Lower leg skin (tissue), 4 donors: Measurements from ENCODE around the gene SPRED2. TPM values are rescaled to one million over a fixed set of nuclear protein-coding genes. Genes with fewer than 3 reads are reported as not detected.

Experiments
- DNase-seq, 2 donors: peaks; one replicate each; pipeline ENCODE4 v3.0.0-alpha.2; 2019; ENCODE audit warnings: low spot score in 2 of 2
- H3K4me3 ChIP-seq: fragments of 200-600 bp; sonication (generic); 2 replicates; pipeline ENCODE4 v1.5.1; 2017; ENCODE audit warnings: mild to moderate bottlenecking, low read depth; ENCODE audit not compliant: poor library complexity, severe bottlenecking
- CTCF ChIP-seq, 3 donors: fragments of 450-650 bp; IDR thresholded peaks; one replicate each; pipeline ENCODE4 v1.5.1; 2016; ENCODE audit warnings: antibody characterized with exemption in 3 of 3, mild to moderate bottlenecking in 3 of 3, moderate library complexity in 2 of 3
- POLR2A ChIP-seq, 2 donors: fragments of 450-650 bp; IDR thresholded peaks; one replicate each; pipeline ENCODE4 v1.6.1; 2016 to 2017; ENCODE audit warnings: antibody characterized with exemption in 2 of 2, mild to moderate bottlenecking in 1 of 2, moderate library complexity in 1 of 2
- WGBS, 2 donors: methylation state at CpG; one replicate each; pipeline ENCODE4 v1.1.5; 2018; 5-methylcytosine and 5-hydroxymethylcytosine counted together
- intact Hi-C: fragments of 100-400 bp; cut with DNase I; formaldehyde crosslinking; loops from one replicate; pipeline ENCODE4 v1.15.0; 2023; ENCODE audit warnings: low total_unique reads
- total RNA-seq, 4 donors: library from RNA; depleted of rRNA; stranded (reverse); fragments of >200 nt; gene quantifications; one replicate each; pipeline ENCODE4 v1.1.0, GENCODE V29; 2016

SPRED2 gene
- total RNA-seq, 4 donors from 2014 or later = 14.5 to 21.7 (median 16.6) TPM

GRCh38 chr2:65476778-65477177, 44.4 kb upstream of the SPRED2 start:
- intact Hi-C loops = no loop called here
- no peak for TF ChIP-seq CTCF (IDR thresholded peaks at IDR 0.05)
- TF ChIP-seq POLR2A (IDR thresholded peaks at IDR 0.05) = no peak
- no peak overlapping the region for H3K4me3 ChIP-seq
- DNase-seq = peak in 1 of 2 donors; percentile 39
- WGBS, 2 donors = 94 to 97% methylated on average over 9 of the region's 9 CpGs

GRCh38 chr2:65475000-65475399, 42.6 kb upstream of the SPRED2 start:
- intact Hi-C loops = no loop called here
- 92 to 100% methylated on average over 1 of the region's 1 CpG for WGBS, 2 donors
- H3K4me3 ChIP-seq = no peak overlapping the region
- TF ChIP-seq CTCF (IDR thresholded peaks at IDR 0.05) (no peak), POLR2A (IDR thresholded peaks at IDR 0.05) (no peak)
- DNase-seq = peak in 1 of 2 donors; percentile 61

- H3K4me3 ChIP-seq = no peak overlapping the region
- WGBS, 2 donors = 94 to 100% methylated on average over 1 of the region's 1 CpG
- intact Hi-C loops = no loop called here
- no peak for DNase-seq
- no peak for TF ChIP-seq POLR2A (IDR thresholded peaks at IDR 0.05)
- TF ChIP-seq CTCF (IDR thresholded peaks at IDR 0.05) = no peak
Observed at GRCh38 chr2:65473045-65473444, 40.6 kb upstream of the SPRED2 start.

GRCh38 chr2:65471409-65471808, 39.0 kb upstream of the SPRED2 start:
- H3K4me3 ChIP-seq = no peak overlapping the region
- WGBS, 2 donors = 88 to 95% methylated on average over 3 of the region's 3 CpGs
- no peak for DNase-seq
- intact Hi-C loops = no loop called here
- TF ChIP-seq POLR2A (IDR thresholded peaks at IDR 0.05) (no peak), CTCF (IDR thresholded peaks at IDR 0.05) (no peak)

GRCh38 chr2:65466551-65466950, 34.2 kb upstream of the SPRED2 start:
- TF ChIP-seq CTCF (IDR thresholded peaks at IDR 0.05) (no peak), POLR2A (IDR thresholded peaks at IDR 0.05) (no peak)
- intact Hi-C loops = no loop called here
- no peak overlapping the region for H3K4me3 ChIP-seq
- WGBS, 2 donors = 85 to 86% methylated on average over 3 of the region's 3 CpGs
- no peak for DNase-seq

GRCh38 chr2:65465857-65466256, 33.5 kb upstream of the SPRED2 start:
- H3K4me3 ChIP-seq = no peak overlapping the region
- intact Hi-C loops = no loop called here
- TF ChIP-seq POLR2A (IDR thresholded peaks at IDR 0.05) (no peak), CTCF (IDR thresholded peaks at IDR 0.05) (no peak)
- WGBS, 2 donors = 31 to 58% methylated on average over 5 of the region's 5 CpGs
- DNase-seq = no peak
